GM19397 (cell line): ENCODE data around the gene SMIM35.

ENCODE experiments used
- ATAC-seq: cut with Tn5 transposase; IDR thresholded peaks from one replicate; pipeline ENCODE4 v1.9.1; 2021; ENCODE audit warnings: mild to moderate bottlenecking, moderate library complexity; ENCODE audit not compliant: unreplicated experiment

SMIM35 gene

DNA sequence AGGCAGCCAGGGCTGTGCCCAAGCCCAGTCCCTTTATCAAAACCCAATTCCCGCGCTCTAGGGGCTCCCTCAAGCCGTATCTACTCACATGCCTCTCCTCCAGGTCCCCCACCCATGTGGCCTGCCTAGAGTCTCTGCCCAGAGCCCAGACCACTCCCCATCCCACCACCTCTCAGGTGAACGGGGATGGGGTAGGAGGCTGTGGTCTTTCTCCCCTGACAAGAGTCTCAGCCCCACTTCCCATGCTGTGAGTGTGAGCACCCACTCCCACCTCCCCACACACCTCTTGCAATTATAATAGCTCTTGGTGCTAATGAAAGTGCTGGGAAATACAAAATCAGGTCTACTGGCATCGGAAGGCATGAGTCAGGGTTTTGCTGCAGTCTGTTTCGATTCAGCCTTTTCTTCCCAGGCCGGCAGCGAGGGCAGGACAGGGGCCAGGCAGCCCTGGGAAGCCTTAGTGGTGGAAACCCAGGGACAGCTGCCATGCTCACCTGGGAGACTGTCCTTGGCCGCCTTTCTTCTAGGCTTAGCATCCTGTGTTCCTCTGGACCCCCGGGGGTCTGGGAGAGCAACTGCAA, 26.6 kb downstream of the SMIM35 start:
- no peak for ATAC-seq

DNA sequence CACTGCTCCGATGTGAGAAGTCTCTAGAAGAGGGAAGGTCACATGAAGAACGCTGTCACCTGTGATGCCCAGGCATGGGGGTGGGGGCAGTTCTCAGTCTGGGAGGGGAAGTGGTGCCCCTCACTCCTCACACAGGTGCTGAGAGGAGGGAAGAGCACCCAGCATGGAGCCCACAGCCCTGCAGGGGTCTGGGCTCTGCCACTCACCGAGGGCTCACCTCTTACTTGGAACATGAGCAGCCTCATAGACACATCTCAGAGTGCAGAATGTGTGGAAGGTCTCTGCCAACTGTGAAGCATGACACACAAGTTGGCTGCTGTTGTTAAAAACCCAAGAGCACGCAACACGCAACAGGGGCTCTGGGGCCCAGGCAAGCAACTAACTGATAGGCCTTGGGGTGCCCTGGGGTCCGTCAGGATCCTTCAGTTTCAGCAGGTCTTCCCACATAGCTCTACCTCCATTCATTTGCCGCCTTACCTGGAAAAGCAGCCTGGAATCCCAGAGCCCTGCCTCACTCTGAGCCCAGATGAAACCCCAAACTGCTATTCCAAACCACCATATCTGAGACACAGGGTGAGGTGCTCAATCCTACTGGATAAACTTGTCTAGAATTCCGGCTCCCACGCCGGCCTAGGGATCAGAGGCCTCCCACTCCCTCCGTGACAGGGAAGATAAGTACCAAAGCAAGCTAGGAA, 27.4 kb downstream of the SMIM35 start:
- ATAC-seq = no peak

DNA sequence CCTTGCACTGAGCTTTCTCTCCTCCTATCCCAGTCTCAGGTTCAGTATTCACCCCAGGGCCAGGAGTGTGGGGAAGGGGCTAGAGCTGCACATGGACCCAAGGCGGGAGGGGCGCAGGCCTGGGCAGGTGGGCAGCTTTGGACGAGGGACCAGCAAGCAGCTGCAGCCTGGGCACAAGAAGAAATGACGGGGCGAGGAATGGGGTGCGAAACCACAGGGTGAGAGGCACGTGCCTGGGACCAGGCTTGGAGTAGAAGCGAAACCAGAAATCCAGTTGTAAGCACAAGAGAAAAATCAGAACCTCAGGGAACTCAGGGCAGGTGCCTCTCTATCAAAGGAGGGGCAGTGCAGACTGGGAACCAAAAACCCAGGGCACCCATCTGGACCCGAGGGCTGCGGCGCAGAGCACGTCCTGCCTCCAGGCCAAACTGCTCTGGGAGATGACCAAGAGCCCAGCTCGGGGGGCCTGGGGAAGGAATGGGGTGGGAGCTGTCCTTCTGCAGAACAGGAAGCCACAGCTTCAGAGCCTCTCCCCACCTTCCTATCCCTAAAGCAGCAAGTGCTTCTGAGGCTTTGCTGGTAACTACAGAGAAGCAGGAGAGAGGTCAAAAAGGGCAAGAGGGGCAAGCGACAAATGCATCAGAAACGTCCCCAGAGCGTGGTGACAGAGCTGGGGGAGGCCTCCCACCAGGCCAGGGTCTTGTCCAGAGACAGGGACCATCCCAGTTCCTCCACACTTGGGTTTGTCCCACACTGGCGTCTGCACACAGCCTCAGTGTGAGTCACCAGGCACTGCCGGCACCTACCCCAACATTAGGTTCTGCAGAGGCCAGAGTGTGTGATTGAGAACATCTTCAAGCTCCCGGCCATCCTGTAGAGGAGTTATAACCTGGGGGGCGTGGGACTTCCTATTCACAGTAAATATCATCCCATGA, 28.2 kb downstream of the SMIM35 start:
- no peak for ATAC-seq

DNA sequence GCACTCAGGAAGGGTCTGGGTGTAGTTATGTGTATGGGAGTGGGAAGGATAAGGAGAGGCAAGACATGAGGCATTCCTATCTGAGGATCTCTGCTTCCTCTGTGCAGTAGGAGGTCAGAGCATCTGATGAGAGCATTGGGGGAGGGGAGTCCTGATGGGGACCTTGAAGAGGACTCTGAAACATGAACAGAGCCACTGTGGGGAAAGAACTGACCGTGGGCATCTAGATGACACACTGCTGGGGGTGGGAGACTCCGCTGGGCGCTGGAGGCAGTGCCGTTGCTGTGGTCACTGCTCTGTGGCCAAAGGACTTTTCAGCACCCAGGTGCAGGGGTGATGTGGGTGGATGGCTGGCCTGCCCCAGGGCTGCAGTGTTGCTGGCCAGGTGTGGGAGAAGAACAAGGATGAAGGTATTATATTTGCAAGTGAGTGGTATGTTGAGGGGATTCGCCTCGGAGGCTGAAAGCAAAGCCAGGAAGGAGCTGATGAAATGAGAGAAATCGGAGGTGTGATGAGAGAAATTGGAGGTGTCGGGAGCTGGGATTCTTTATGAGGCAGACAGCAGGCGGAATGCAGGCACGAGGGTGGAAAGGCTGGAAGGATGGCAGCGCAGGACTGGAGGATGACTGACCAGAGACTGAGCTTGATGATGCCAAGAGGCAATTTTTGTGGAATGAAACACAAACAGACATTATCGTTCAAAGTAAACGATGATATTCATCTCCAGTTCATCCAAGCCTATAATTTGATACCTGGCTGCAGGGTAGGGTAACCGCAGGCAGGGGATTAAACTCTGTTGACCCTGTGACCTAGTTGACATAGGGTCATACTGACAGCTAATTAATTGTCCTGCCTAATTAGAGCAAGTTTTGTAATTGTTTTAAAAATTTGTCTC, 29.3 kb downstream of the SMIM35 start:
- no peak for ATAC-seq

DNA sequence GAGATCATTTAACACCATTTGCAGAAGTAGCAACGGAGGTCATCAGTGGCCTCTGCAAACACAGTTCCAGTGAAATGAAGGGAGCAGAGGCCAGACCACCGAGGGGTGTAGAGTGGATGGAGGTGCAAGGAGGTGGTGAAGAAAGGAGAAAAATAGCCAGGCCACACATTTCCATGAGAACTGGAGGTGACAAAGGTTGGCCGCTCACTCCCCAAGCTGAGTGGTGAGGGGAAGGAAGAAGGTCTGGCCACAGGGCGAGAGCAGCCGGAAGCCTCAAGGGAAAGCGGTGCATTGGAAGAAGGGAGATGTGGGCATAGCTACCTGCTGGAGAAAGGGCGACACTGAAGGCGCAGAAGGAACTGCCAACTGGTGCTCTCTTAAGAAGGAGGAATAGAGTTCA, 30.0 kb downstream of the SMIM35 start:
- ATAC-seq = no peak

DNA sequence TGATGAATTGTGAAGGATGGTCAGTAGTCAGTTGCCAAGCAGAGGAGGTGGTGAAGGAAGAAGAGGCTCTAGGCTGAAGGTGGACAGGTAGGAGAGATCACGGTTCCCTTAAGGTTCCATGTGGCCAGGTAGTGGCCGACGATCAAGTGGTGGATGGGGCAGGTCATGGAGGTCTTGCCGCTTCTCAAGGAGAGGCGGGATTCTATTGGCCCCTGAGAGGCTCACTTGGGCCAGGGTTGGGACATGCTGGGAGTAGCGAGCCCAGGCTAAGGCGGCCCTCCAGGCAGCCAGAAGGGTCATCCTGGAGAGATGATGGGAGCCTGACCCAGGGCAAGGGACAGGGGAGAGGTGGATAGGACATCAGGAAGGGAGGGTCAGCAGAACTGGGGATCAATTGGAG, 30.8 kb downstream of the SMIM35 start:
- no peak for ATAC-seq

DNA sequence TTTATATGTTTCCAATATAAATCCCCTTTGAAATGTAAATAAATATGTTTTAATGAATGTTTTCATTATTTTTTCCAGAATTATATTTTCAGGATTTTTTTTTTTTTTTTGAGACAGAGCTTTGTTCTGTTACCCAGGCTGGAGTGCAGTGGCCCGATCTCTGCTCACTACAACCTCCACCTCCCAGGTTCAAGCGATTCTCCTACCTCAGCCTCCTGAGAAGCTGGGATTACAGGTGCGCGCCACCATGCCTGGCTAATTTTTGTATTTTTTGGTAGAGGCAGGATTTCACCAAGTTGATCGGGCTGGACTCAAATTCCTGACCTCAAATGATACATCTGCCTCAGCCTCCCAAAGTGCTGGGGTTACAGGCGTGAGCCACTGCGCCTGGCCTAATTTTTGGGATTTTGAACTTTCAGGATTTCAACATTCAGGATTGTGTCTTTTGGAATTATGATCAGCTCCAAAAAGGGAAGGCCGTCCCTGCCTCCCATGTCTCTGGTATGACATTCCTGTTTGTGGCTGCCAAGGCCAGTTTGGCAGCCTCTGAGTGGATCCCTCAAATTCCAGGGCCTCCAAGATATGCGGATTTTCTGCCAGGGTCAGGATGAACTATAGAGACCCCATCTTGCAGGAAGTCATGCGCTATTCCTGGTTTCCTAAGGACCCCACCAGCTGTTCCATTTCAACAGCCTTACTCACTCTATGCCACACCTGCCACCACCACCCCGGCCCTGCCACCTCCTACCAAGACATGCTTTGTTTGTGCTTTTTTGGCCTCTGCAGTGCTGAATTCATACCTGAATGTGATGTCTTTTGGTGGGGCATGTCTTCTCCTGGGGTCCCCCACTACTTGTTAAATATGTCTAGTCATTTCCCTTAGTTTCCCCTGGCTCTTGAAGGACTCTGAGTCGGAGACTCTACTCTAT, 31.8 kb downstream of the SMIM35 start:
- ATAC-seq = no peak

DNA sequence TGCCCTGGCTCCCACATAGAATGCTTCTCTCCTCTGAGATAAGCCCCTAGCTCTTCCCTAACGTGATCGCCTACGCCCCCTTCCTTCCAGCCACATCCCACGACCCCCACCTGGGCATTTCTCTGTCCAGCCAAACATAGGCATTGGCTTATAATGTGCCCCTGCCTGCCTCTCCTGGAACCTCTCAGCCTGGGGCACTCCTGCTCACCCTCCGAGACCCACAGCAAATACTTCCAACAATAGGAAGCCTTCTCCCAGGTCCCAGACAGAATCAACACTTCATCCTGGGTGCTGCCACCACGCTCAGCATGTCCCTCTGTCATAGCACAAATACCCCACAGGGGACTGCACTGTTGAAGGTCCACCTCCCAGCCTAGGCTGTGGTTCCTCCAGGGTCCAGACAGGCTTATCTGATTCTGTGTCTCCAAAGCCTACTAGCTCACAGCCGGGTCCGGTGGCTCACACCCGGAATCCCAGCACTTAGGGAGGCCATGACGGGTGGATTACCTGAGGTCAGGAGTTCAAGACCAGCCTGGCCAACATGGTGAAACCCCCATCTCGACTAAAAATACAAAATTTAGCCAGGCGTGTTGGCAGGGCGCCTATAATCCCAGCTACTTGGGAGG, 34.1 kb downstream of the SMIM35 start:
- ATAC-seq = no peak

DNA sequence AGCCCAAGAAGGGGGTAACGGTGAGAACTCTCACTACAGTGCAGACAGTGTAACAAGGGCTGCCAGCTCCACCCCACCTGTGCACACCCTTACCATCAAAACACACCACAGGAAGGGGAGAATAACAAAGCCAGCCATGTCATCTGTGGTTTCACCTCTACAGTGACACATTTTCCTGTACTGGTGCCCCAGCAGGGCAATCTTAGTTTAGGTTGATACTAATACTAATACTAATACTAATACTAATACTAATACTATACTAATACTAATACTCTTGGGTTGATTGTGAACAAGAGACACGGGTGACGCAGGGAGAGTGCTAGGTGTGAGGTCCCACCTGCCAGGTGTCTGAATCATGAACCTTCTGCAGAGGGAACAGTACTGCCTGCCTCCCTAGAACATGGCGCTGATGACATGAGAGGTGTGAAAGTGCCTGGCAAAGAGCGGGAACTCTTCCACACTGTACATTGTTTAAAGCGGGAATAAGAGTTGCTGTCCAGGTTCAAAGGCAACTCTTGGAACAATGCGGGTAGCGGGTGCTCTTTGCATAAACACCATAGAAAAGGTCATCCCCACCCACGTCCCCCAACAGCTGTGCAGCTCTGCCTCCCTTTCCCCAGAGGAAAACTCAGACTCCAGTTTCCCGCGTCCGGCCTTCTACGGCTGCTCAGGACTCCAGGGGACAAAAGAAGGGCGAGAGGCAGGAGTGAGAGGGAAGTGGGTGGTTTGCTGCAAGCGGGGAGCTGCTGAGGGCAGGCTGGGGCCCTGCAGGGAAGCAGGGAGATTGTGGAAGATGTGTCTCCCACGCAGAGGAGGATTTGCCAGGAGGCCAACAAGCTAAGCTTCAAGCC, 34.9 kb downstream of the SMIM35 start:
- ATAC-seq = no peak

DNA sequence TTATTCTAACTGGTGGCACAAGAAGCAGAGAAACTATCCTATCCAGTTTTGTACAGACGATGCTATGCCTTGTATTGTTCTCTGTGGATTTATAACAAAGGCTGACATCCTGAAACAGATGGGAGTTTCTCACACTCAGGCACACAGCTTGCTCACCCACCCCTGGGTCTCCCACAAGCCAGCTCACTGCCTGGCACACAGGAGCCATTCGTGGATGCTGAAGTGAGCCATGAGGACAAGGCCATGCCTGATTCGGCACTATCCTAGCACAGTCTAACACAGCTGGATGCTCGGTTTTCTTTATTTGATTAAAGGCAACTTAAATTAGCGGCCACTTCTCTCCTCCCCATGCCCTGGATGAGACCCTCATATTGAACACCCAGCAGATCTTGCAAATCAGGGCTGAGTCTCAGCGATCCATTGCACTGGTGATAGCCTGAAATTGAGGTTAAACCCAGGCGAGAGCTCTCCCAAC, 35.6 kb downstream of the SMIM35 start:
- no peak for ATAC-seq

DNA sequence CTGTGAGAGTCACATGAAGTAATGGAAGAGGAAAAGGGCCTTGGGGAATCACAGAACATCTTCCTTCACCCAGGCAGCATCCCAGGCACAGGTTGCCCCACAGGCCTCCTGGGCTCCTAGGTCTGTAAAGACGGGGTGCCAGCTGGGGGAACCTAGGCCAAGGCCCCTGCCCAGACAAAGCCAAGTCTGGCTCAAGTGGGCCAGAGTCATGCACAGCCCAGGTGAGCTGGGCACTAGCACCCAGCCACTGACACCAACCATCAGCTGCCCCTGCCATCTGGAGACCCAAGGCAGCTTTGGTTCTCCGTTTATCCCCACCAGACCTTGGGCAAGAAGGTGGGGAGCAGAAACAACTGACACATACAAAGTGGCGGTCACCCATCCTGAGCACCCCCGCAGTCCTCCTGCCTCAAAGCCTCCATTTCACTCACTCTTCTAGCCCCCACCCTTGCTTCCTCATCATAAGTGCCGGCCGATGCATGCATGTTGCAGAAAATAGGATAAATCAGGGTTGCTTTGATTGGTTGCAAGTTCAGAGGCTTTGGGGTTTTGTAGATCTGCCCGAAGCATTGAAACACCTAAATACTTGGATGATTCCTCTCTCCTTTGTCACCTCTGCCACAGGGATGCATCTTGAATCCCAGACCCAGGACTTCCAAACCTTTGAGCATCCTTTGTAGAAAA, 36.4 kb downstream of the SMIM35 start:
- ATAC-seq = no peak

DNA sequence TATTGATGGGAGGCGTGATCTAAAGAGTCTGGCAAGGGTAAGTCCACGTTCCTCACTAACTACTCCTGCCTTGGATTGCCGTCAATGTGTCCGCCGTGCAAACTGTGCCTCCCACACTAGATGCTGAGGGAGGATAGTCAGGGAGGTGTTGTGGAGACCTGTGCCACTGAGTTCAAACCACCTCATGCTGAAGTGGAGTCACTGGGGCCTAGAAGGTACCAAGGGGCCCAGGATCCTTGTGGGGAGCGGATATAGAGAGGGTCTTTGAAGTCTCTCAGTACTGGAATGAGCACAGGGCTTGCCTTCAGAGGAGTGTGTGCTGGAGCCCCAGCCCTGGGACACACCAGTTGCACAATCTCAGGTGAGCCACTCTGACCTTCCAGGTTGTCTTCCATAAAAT, 37.0 kb downstream of the SMIM35 start:
- no peak for ATAC-seq

DNA sequence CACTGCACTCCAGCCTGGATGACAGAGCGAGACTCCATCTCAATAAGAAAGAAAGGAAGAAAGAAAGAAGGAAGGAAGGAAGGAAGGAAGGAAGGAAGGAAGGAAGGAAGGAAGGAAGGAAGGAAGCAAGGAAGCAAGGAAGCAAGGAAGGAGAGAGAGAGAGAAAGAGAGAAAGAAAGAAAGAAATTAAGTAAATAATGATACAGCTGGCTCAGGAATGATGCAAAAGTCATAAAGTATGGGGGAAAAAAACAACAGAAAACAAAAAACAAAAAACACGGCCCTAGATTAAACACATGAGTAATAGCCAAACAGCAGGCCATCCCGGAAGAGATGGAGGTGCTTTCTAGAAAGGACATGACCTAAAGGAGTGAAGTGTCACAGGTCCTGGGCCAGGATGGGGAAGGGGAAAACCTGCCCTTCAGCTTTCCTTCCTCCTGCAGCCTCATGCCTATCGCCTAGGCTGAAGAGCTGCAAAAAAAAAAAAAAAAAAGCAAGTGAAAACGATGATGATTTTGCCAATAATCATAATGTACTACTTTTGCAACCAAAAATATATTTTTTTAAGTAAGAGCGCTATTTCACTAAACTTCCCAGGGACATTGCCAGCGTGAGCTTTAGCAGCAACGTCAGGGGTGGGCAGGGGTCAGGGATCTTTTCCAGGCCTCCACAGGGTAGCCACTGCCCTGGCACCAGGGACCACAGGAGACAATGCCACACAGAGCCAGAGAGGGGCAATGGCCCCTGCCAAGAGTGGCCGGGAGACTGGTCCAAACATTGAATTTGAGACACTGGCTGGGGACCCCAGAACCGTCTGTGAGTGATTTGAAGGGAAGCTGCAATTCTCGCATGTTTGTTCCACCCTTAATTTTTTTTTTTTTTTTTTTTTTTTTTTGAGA, 38.0 kb downstream of the SMIM35 start:
- no peak for ATAC-seq

DNA sequence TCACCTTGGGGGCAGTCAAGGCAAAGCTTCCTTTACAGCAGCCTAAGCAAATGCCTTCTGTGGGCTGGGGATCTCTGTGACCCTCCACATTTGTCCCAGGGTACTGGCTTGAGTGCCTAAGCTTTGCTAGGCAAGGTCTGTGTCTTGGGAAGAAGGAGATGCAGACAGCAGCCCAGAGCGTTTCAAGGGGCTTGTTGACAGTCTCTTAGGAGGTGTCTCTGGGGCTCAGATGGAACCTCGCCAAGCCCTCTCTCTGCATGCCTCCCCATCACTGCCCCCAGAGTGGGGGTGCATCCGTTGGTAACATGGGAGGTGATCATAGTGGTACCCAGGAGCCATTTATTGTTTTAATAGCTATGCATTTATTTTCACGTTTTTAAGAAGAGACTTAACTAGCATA, 39.0 kb downstream of the SMIM35 start:
- no peak for ATAC-seq

DNA sequence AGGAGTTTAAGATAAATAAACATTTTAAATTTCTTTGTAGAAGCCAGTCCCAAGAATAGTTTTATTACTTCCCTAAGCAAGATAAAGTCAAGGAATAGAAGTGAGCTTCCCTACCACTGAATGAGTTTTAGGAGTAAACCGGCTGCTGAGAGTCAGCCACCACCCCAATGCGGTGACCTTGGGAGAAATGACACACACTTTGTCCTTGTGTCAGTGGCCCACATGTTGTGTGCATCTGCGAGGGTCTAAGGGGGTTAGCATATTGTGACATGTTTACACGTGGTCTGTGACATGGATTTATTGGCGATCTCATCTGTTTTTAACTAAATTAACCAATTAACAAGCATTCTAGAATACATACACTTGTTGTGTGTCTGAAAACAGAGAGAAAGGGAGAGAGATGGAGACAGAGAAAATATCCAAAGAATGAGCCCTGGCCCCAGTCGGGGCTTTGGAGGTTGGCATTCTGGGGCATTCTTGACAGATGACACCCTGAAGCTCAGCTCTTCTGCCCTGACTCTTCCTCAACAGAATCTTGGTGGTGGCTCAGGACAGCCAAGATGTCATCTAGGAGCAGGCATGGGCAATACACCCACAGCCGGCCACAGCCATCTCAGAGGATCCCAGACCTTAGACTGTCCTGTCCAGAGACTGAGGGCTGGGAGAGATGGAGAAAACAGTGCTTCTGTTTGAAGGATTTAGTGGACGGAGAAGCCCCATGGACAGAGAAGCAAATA, 39.6 kb downstream of the SMIM35 start:
- ATAC-seq = no peak
